ENCODE data around the gene FHOD1. TPM values are rescaled to one million over a fixed set of nuclear protein-coding genes. Genes with fewer than 3 reads are reported as not detected.

Gene FHOD1
- total RNA-seq, 2 donors from 2014 or later, result 104 to 145 TPM

DNA sequence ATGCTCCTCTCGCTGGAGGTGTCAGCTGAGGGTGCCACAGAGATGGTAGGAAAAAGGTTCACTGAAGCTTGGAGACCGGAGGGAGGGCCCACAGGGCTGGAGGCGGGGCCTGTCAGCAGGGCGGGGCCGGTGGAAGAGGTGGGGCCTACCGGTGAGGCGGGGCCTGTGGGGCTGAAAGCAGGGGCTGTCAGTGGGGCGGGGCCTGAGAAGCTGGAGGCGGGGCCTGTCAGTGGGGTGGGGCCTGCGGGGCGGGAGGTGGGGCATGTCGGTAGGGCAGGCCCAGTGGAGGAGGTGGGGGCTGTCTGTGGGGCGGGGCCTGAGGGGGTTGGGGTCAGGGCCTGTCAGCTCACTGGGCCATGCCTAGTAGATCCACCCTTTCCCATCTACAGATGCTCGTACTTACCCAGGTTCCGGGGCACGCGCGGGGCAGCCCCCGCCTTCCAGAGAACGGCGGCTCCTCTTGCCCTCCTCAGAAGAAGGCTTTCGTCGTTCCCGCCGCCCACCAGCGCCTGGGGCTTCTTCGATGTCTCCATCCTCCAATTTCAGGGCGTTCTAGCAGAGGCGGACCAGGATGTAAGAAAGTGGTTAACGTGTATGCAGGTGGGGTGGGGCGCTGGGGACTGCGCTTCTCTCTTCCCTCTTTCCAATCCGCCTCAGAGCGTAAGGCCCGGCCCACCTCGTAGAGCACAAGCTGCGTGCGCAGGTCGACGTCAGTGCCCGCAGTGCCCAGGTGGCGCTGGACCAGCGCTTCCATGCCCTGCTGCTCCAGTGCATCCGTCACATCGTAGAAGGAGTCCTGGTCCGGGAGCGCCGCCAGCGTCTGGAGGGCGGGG, 10.5 kb downstream of the FHOD1 start:
- Mint-ChIP-seq H3K27me3 (no peaks in the 10 kb centered on the region), H3K4me1 (peaks cover 14% of the 10 kb centered on the region), H3K36me3 (ENCODE audit: low read depth) (peaks cover 97% of the 10 kb centered on the region), H3K27ac (peak overlapping the region; percentile 58), H3K9me3 (no peaks in the 10 kb centered on the region), H3K4me3 (peak overlapping the region; percentile 65)
- peak; percentile 89 for ATAC-seq (replicated peaks)

DNA sequence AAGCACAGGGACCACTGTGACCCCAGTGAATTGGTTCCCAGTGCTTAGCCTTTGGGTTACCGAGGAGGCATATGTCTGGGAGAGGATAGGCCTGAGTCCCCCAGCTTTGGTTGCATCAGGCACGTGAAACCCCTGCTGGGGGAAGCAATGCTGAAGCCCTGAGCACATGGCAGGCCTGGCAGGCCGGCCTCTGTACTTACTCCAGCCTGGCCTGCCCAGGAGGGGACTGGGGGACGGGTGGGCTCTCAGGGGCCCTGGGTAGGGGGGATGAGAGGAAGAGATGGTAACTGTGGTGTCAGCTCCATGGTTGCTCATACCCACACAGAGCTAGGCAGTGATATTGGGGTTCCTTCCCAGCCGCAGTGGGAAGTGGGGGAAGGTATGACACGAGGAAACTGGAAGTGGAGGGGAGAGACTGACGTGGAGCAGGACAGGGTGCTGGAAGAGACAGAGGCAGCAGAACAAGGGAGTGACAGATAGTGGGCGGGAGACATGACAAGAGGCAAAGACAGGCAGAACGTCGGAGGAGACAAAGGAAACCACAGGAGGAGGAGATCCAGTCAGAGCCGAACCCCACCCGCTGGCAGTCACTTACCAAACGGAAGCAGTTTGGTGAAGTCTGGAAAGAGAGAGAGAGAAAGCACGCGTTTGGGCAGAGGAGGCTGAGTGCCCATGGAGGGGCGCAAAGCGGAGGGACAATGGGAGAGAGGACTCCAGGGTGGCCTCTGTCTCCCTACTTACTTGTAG, 11.3 kb downstream of the FHOD1 start:
- peak overlapping the region; percentile 65 for H3K4me3 Mint-ChIP-seq
- no peaks in the 10 kb centered on the region for H3K27me3 Mint-ChIP-seq
- peaks cover 96% of the 10 kb centered on the region for H3K36me3 Mint-ChIP-seq (ENCODE audit: low read depth)
- ATAC-seq (replicated peaks), result peak; percentile 76
- peak overlapping the region; percentile 58 for H3K27ac Mint-ChIP-seq
- H3K9me3 Mint-ChIP-seq, result no peaks in the 10 kb centered on the region
- peaks cover 7% of the 10 kb centered on the region for H3K4me1 Mint-ChIP-seq

DNA sequence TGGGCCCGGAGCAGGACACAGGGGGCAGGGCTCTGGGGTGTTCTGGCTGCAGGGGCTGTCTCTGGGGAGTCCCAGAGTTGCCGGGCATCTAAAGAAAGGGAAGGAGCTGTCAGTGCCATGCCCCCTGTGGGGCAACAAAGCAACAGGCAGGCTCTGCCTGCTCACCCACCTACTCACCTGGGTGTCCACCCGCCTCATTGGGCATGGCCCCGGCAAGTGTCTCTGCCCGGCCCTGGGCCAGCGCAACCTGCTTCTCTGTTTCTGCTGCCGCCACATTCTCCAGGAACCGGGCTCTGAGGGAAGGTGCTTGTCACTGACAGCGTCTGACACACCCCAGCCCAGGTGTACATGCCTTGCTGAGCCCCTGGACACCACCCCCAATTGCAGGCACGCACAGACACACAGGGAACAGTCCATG, 13.1 kb downstream of the FHOD1 start:
- Mint-ChIP-seq H3K4me1 (peaks cover 7% of the 10 kb centered on the region), H3K27me3 (no peaks in the 10 kb centered on the region), H3K27ac (no peak overlapping the region), H3K9me3 (no peaks in the 10 kb centered on the region), H3K36me3 (ENCODE audit: low read depth) (peaks cover 97% of the 10 kb centered on the region), H3K4me3 (no peak overlapping the region)
- ATAC-seq (replicated peaks), result no peak

DNA sequence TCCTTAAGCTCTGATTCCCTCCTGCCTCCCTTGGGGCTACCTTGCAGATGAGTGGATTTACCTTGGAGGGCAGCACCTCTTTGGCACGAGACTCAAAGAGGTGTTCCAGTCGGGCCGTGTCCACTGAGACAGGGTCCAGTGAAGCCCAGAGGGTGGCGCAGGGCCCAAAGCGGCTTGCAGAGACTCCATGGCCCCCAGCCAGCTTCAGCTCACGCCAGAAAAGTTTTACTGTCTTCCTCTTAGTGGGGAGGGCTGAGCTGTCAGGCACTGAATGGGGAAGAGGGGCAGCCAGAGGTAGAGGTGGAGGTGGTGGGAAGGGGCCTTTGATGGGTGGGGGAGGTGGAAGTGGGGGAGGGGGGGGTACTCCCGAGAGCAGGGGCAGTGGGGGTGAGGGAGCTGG, 13.7 kb downstream of the FHOD1 start:
- Mint-ChIP-seq H3K36me3 (ENCODE audit: low read depth) (peaks cover 97% of the 10 kb centered on the region), H3K4me3 (no peak overlapping the region), H3K9me3 (no peaks in the 10 kb centered on the region), H3K27me3 (no peaks in the 10 kb centered on the region), H3K4me1 (peaks cover 7% of the 10 kb centered on the region), H3K27ac (no peak overlapping the region)
- ATAC-seq (replicated peaks), result no peak

DNA sequence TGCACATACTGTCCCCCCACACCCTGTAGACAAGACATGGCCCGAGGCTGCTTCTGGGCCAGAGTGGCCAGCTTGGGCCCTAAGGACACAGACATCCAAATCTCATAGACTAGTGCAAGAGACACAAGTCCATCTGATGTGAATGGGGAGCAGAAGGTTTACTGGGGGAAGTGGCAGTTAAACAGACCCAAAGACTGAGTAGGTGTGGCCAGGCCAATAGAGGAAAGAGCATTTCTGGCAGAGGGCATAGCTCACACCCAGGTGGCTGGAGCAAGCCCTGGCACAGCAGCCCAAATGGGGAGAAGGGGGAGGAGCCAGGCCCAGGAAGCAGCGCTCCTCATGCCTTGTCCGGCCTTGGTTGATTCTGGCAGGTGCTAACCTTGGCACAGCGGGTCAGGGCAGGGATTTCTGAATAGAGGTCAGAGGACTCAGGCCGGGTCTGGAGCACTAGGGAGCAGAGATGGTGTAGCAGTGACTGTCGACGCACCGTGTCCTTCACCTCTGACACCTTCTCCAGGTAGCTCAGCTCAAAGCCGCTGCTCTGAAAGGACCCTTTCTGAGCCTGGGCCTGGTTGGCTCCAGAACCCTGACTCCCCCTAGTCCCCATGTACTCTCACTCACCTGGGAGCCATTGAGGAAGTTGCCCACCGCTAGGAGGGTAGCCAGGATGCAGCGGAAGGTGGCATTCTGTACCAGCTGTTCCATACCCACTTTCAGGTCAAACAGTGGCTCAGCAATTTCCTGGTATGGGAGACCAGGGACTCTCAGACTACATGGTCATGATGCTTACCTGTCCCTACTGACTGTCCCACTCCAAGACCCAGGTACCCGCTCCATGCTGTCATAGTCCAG, 16.2 kb downstream of the FHOD1 start:
- H3K27ac Mint-ChIP-seq, result no peak overlapping the region
- no peaks in the 10 kb centered on the region for H3K9me3 Mint-ChIP-seq
- no peak overlapping the region for H3K4me3 Mint-ChIP-seq
- peaks cover 14% of the 10 kb centered on the region for H3K4me1 Mint-ChIP-seq
- no peak for ATAC-seq (replicated peaks)
- H3K36me3 Mint-ChIP-seq (ENCODE audit: low read depth), result peaks cover 90% of the 10 kb centered on the region
- no peaks in the 10 kb centered on the region for H3K27me3 Mint-ChIP-seq

DNA sequence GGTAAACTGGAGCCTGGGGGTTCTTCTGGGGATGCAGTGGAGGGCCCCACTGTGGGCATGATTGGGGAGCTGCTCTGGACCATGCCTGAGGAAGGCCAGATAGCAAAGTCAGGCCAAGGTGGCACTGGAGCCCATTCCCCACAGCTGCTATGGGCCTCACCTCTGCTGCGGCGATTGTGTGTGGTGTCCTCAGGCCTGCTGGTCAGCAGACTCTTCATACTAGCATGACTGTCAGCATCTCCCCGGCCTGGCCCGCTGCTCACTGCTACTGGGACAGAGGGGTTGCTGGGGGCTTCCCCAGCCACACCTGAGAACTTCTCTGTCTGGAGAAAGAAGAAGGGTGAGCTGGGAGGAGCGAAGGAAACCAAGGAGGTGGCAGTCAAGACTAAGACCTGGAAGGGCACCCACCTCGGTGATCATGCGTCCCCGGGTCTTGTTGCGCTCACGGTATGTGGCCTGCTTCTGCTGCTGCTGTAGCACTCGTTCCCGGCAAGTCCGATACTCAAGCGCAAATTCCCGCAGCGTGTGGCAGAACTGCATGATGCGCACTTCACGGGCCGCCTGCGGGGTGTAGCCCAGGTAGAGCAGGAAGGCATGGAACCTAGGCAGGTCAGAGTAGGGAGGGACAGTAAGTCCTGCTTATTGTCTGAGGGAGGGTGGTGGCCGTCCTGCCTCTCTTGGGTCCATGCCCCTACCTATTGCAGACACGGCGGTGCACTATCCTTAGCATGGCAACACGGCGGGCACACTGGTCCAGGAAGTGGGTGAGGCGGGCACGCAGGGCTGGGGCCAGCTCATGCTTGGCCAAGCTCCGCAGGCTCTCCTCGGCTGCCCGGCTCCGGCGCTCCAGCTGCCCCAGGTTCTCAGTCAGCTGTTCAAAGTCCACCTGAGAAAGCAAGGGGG, 17.1 kb downstream of the FHOD1 start:
- H3K4me3 Mint-ChIP-seq, result no peak overlapping the region
- H3K36me3 Mint-ChIP-seq (ENCODE audit: low read depth), result peaks cover 81% of the 10 kb centered on the region
- no peak for ATAC-seq (replicated peaks)
- no peaks in the 10 kb centered on the region for H3K27me3 Mint-ChIP-seq
- peaks cover 21% of the 10 kb centered on the region for H3K4me1 Mint-ChIP-seq
- no peaks in the 10 kb centered on the region for H3K9me3 Mint-ChIP-seq
- no peak overlapping the region for H3K27ac Mint-ChIP-seq

DNA sequence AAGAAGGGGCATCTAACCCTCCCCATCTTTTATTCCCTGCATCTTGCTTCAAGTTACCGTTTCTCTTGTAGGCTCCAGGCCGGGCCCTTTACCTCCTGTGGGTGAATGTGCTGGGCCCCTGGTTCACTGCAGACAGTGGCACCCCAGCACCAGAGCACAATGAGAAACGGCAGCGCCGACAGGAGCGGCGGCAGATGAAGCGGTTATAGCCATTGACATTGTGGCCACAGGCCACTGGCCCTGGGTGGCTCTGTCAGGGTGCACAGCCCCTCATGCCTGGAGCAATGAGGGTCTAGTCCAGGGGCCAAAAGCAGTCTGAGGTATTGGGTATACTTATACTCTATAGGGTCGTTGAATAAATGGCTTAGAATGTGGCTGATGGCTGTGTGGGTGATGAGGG, 18.4 kb downstream of the FHOD1 start:
- H3K36me3 Mint-ChIP-seq (ENCODE audit: low read depth), result peaks cover 69% of the 10 kb centered on the region
- no peak overlapping the region for H3K27ac Mint-ChIP-seq
- H3K9me3 Mint-ChIP-seq, result no peaks in the 10 kb centered on the region
- H3K4me3 Mint-ChIP-seq, result peak overlapping the region; percentile 98
- ATAC-seq (replicated peaks), result no peak
- no peaks in the 10 kb centered on the region for H3K27me3 Mint-ChIP-seq
- H3K4me1 Mint-ChIP-seq, result peaks cover 32% of the 10 kb centered on the region

DNA sequence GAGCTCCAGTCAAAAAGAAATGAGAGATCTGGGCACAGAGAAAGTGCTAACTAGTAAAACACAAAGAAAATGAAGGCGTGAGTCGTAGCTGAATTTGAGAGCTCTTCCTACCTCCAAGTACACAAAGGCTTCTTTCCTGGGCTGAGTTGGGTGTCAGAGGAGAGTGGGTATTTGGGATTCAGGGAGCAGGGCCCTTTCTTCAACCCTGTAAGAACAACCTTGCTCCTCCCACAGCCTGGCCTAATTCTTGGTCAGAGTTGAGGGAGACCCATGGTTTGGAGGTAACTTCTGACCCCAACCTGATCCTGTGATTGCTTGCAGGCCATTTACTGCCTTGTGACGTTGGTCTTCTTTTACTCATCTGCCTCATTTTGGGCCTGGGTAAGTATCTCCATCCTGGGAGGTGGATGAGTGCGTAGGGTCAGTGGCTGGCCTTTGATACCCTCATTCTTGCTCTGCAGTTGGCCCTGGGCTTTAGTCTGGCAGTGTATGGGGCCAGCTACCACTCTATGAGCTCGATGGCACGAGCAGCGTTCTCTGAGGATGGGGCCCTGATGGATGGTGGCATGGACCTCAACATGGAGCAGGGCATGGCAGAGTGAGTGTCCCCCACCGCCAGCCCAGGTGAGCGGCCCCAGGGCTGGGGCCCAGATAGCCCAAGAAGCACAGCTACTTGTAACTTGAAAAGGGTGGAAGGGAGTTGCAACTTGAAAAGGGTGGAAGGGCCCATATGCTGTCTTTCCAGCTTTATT, 19.1 kb downstream of the FHOD1 start:
- Mint-ChIP-seq H3K9me3 (no peaks in the 10 kb centered on the region), H3K36me3 (ENCODE audit: low read depth) (peaks cover 62% of the 10 kb centered on the region), H3K27ac (peak overlapping the region; percentile 99), H3K27me3 (no peaks in the 10 kb centered on the region), H3K4me3 (peak overlapping the region; percentile 98), H3K4me1 (peaks cover 38% of the 10 kb centered on the region)
- ATAC-seq (replicated peaks), result no peak

DNA sequence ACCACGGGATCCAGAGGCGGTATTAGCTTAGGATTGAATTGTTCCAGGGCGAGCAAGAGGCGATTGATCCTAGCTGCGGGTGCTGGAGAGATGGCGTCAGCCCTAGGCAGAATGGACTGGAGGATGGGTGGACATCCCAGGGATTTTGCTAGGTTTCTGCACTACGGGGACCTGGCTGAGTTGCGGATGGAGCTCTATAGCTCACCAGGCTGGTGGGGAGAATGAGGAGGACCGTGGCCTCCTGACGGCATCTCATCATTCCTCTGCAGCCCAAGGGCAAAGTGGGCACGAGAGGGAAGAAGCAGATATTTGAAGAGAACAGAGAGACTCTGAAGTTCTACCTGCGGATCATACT, 19.7 kb downstream of the FHOD1 start:
- peaks cover 42% of the 10 kb centered on the region for H3K4me1 Mint-ChIP-seq
- peaks cover 55% of the 10 kb centered on the region for H3K36me3 Mint-ChIP-seq (ENCODE audit: low read depth)
- no peak for ATAC-seq (replicated peaks)
- H3K27ac Mint-ChIP-seq, result peak overlapping the region; percentile 99
- H3K4me3 Mint-ChIP-seq, result peak overlapping the region; percentile 98
- H3K9me3 Mint-ChIP-seq, result no peaks in the 10 kb centered on the region
- no peaks in the 10 kb centered on the region for H3K27me3 Mint-ChIP-seq

DNA sequence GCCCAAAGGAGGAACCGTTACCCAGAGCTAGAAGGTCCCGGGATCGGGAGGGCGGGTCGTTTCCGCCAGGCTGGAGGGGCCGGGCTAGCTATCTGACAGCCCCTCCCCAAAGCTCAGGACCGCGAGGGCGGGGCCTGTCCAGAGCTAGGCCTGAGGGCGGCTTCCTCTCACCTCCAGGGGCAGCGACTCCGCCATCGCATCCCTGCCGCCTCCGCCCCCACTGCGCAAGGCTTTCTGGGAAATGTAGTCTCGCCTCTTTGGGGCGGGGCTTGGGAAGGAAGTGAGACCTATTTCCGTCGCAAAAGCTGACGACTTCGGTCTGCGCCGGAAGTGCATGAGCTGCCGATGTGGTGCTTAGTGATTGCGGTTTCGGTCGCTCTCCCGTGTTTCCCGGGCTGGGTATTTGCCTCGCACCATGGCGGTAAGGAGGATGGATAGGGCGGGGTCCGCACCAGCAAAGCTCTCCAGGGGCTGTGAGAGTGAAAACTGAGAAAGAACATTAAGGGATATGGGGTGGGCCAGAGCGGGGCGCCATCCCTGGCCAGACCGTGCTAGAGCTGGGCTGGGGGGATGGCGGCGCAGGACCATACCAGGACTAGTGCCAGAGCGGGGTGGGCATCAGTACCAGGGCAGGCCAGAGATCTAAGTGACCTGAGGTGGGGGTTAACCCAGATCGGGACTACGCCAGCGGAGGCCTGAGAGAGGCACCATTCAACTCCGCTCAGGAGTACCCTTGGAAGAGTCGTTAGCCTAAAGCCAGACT, 20.3 kb downstream of the FHOD1 start, which contains the start of gene TMEM208:
TSS of gene TMEM208 (plus strand) at position 327 of the 763 bp plus-strand sequence. CDS start at position 416, 89 bp downstream.
- Mint-ChIP-seq H3K4me1 (peaks cover 42% of the 10 kb centered on the region), H3K36me3 (ENCODE audit: low read depth) (peaks cover 49% of the 10 kb centered on the region), H3K27ac (peak within 1 kb of the TSS; percentile 99), H3K9me3 (no peaks in the 10 kb centered on the region), H3K27me3 (no peaks in the 10 kb centered on the region), H3K4me3 (peak within 1 kb of the TSS; percentile 98)
- ATAC-seq (replicated peaks), result peak; percentile 97

DNA sequence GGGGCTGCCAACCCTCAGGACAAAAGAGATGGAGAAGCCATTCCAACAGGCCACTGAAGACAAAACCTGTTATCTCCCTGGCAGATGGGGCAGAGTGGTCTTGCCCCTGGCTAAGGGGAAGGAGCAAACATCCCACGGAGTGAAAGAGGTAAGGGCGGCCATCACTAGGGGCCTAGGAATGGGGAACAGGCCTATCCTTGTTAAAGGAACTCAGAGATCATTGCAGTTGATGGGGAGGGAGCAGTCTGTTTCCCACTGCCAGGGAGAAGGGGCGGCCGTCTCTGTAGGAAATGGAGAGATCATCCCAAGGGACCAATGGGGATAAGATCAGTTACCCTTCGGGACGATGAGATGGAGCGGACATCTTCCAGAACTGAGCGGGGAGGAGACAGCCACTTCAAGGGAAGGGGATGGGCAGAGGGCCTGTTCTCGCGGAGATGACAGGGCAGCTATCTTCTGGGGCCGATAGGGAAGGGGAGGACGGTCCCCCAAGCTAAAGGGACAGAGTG, 20.9 kb downstream of the FHOD1 start:
- Mint-ChIP-seq H3K36me3 (ENCODE audit: low read depth) (peaks cover 46% of the 10 kb centered on the region), H3K4me3 (peak overlapping the region; percentile 98), H3K27ac (peak overlapping the region; percentile 99), H3K4me1 (peaks cover 42% of the 10 kb centered on the region), H3K27me3 (no peaks in the 10 kb centered on the region), H3K9me3 (no peaks in the 10 kb centered on the region)
- ATAC-seq (replicated peaks), result peak; percentile 0

DNA sequence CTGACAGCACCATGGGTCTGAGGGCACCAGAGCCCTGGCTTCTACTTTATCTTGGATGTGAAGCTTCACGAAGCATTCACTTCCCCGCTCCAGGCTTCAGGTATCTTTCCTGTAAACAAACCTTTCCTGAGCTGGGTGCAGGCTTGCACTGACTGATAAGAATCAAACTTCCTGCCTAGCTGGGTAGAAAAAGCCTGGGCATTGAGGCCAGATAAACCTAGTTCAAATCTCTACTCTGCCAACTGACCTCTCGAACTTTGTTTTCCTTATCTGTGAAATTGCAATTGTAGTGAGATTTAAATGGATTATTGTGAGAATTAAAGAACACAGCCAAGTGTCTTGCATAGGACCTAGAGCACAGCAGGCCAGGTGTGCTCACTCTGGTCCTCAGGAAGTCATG, 23.3 kb downstream of the FHOD1 start:
- H3K27me3 Mint-ChIP-seq, result no peaks in the 10 kb centered on the region
- peaks cover 54% of the 10 kb centered on the region for H3K4me1 Mint-ChIP-seq
- H3K4me3 Mint-ChIP-seq, result no peak overlapping the region
- peaks cover 30% of the 10 kb centered on the region for H3K36me3 Mint-ChIP-seq (ENCODE audit: low read depth)
- H3K27ac Mint-ChIP-seq, result peak overlapping the region; percentile 99
- ATAC-seq (replicated peaks), result no peak
- no peaks in the 10 kb centered on the region for H3K9me3 Mint-ChIP-seq
